ENCODE data around the gene AGBL4. TPM values are rescaled to one million over a fixed set of nuclear protein-coding genes. Genes with fewer than 3 reads are reported as not detected.

The AGBL4 gene
- total RNA-seq, 1 experiment from 2014 or later = not detected

DNA sequence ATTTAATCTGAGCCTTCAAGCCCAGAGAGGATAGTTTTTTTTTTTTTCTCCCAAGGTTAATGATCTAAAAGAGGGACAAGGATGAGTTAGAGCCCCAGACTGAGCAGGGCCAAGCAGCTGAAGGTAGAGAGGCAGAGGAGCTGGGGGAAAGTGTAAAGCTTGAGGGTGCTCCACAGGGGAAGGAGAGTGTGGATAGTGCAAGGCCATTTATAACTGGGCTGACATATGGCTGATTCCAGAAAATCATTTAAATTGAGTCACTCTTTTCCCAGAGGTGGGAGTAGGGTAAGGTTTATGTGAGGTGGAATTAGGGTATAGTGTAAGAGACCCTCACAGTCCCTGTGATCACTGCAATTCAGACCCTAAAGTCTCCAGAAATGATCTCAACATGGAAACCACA lies 1302.8 kb downstream of the AGBL4 start:
- TF ChIP-seq CTCF (IDR thresholded peaks at IDR 0.05 in 2 of 3, conservative IDR thresholded peaks at IDR 0.05 in 1 of 3; ENCODE audit: borderline replicate concordance in 1 of 3, insufficient read depth in 1 of 3, low read depth in 2 of 3, low read length in 2 of 3) (no peak), TCF7L2 (IDR thresholded peaks at IDR 0.05; ENCODE audit: borderline replicate concordance, extremely low read depth, insufficient read depth, insufficient read length) (no peak), CEBPB (IDR thresholded peaks at IDR 0.05; ENCODE audit: low read depth) (no peak), SRF (IDR thresholded peaks at IDR 0.05; ENCODE audit: low read depth) (no peak), ZNF274 (IDR thresholded peaks at IDR 0.05; ENCODE audit: low read depth, low read length) (no peak), REST (IDR thresholded peaks at IDR 0.05; ENCODE audit: low read depth) (no peak), POLR2AphosphoS5 (IDR thresholded peaks at IDR 0.05; ENCODE audit: low read depth, low read length) (no peak), SP1 (IDR thresholded peaks at IDR 0.05; ENCODE audit: low read depth) (no peak)
- H3K9me2 ChIP-seq (ENCODE audit: insufficient read depth) = no peaks in the 10 kb centered on the region
- no peaks in the 10 kb centered on the region for H3K4me1 ChIP-seq (ENCODE audit: control insufficient read depth in 1 of 2, insufficient read depth in 2 of 2, low read length in 2 of 2)
- no peak overlapping the region for H3K27ac ChIP-seq (ENCODE audit: low read depth, low read length)
- no peak overlapping the region for H3K4me3 ChIP-seq (replicated peaks in 1 of 2; ENCODE audit: low read depth in 1 of 2, low read length in 2 of 2)
- no peaks in the 10 kb centered on the region for H4K20me1 ChIP-seq (ENCODE audit: insufficient read depth)
- H3K9ac ChIP-seq (ENCODE audit: low read length) = no peak overlapping the region
- H3K79me2 ChIP-seq (ENCODE audit: insufficient read depth, low read length) = no peaks in the 10 kb centered on the region
- POLR2A ChIA-PET = no interaction called here
- RAD21 ChIA-PET (ENCODE audit: low non-redundant PET in 1 of 2, low total read pairs in 2 of 2, uncharacterized antibody in 2 of 2, unreplicated experiment in 2 of 2) = no interaction called here
- ATAC-seq = no peak
- no peak overlapping the region for H2AFZ ChIP-seq (ENCODE audit: low read depth, low read length, poor library complexity, severe bottlenecking)
- no peak for DNase-seq (ENCODE audit: low read depth, low spot score)
- no TSS peak for BruUV-seq (replicated peaks)
- H3K36me3 ChIP-seq (ENCODE audit: control insufficient read depth in 1 of 2, insufficient read depth in 2 of 2, low read length in 2 of 2) = no peaks in the 10 kb centered on the region; a peak in 1 of 4 replicates
- H3K4me2 ChIP-seq (ENCODE audit: low read length) = no peak overlapping the region
- CTCF ChIA-PET = no interaction called here
- intact Hi-C loops (cut with micrococcal nuclease) = no loop called here
- H3K9me3 ChIP-seq (ENCODE audit: control insufficient read depth in 1 of 2, insufficient read depth in 1 of 2, low read depth in 1 of 2, low read length in 2 of 2) = no peaks in the 10 kb centered on the region
- peaks cover 33% of the 10 kb centered on the region for H3K27me3 ChIP-seq (ENCODE audit: insufficient read depth, low read length)

Data from HCT116 (cell line).